GM12873 (cell line): ENCODE data around the gene TUG1.

ENCODE experiments used
- TF ChIP-seq, protein P1 (sequence below): IDR thresholded peaks from 2 replicates; pipeline ENCODE4 v1.5.1; 2012; ENCODE audit warnings: low read depth, mild to moderate bottlenecking, moderate library complexity, low read length, control low read depth; ENCODE audit not compliant: insufficient read depth; ENCODE audit errors: missing control alignments

The TUG1 gene

DNA sequence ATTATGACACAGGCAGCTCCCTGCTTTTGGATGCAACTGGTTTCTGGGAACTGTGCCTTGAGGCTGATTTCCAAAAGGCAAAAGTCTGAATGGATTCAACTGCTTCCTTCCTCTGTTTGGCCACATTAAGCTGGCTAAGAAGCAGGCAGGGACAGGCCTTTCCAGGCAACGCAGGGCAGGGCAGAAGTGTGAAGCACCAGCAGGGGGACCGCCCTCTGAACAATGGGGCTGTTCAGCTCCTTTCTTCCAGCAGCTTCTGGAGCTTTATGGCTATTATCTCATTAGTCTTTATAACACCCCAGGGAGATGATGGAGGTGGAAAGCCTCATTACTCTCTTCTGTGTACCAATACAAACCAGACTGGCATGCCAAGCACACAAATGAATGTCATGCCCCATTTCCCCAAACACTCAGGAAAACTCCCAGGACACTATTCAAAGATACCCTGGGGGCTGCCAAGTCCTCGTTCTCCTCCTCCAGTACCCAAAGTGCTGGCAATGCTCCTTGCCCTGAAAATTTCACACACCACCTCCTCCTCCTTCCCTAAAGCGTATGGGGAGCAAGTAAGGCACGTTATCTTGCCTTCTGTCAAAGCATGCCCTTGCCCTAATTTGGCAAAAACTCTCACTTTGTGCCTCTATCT is 21.8 kb upstream of the TUG1 start:
- TF ChIP-seq, protein P1, sequence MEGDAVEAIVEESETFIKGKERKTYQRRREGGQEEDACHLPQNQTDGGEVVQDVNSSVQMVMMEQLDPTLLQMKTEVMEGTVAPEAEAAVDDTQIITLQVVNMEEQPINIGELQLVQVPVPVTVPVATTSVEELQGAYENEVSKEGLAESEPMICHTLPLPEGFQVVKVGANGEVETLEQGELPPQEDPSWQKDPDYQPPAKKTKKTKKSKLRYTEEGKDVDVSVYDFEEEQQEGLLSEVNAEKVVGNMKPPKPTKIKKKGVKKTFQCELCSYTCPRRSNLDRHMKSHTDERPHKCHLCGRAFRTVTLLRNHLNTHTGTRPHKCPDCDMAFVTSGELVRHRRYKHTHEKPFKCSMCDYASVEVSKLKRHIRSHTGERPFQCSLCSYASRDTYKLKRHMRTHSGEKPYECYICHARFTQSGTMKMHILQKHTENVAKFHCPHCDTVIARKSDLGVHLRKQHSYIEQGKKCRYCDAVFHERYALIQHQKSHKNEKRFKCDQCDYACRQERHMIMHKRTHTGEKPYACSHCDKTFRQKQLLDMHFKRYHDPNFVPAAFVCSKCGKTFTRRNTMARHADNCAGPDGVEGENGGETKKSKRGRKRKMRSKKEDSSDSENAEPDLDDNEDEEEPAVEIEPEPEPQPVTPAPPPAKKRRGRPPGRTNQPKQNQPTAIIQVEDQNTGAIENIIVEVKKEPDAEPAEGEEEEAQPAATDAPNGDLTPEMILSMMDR = no peak

DNA sequence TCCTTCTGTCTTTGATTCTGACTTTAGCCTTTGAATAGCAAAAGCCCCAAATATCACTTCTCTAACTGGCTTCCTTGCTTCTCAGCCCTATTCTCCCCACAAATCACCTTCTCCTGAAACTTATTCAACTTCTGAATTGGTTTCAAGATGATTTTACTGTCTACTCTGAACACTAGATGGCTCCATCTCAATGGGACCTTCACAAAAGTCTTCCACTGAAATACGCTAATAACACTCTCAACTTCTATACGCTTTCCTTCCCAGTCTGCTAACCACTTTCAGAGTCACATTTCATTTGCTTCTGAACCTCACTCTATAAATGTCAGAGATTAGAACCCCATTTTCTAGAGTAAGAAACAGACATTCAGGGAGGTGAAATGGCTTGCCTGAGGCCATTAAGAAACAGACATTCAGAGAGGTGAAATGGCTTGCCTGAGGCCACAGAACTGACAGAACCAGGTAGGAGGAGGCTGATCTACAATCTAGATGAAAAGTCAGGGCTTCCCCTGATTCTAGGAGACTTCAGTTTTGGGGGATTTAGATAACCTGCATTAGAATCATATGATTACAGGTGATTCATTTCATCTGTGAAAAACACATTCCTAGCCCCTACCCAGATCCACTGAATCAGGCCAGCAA is 21.1 kb upstream of the TUG1 start:
- TF ChIP-seq, protein P1 = peak; percentile 42

DNA sequence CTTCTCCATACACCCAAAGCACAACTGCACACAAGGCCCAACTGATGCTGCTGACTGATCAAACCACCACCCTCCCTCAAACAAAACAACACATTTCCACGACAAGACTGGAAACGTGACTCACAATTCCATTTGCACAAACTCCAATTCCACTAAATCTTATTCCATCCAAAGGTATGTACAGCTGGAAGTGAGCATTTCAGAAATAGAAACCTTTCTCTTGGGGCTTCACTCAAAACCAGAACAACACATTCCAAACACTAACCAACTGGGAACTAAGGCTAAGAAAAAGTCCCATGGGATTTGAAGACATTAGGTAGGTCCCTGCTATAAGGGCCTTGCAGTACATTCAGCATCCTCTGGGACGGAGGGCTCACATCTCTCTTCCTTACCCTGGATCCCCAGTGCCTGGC is 20.1 kb upstream of the TUG1 start:
- TF ChIP-seq, protein P1 = no peak

DNA sequence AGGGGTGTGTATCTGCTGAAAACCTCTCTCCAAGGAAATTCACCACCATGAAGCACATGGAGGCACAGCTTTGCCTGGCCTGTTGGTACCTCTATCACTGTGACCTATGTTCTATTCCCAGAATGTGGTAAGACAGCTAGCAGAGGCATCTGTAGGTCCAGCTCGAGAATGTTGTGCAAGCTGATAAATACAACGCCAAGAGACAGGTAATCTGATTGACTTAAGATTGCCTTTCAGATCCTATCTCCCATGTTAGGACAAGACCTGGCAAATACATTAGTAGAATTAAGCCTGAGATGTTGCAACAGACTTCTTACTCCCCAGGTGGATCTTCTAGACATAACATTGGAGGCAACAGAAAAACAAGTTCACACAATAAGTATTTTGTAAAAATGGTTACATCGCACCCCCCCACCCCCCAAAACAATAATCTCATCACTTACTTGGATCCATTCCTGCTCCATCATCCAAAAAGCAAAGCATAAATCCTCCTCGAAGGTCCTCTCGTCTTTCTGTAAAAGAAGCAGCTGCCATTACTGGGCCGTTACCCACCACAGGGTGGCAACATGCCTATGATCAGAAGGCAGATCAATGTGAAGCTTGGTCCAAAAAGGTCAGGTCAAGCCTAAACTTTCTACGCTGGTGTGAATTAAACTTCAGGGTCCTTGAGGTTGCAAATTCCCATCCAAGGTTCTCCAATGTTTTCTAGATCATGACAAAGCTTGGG is 19.0 kb upstream of the TUG1 start:
- TF ChIP-seq, protein P1 = no peak

DNA sequence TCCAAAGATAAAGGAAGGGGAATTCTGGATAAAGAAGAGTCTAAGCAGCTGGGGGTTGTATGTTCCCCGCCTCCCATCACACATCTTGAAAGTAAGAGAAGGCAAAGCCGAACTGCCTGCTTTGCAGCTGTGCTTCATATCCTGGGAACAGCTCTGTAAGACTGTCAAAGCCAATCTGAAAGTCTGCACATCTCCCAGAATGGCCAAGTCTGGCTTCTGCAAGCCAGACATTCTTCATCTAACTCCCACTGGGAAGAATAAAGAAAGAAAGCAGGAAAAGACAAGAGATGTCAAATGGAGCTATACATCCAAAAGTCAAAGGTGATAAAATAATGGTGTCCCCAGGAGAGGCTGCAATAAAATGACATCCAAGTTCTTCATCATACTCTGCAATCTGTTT is 15.9 kb upstream of the TUG1 start:
- TF ChIP-seq, protein P1 = no peak

DNA sequence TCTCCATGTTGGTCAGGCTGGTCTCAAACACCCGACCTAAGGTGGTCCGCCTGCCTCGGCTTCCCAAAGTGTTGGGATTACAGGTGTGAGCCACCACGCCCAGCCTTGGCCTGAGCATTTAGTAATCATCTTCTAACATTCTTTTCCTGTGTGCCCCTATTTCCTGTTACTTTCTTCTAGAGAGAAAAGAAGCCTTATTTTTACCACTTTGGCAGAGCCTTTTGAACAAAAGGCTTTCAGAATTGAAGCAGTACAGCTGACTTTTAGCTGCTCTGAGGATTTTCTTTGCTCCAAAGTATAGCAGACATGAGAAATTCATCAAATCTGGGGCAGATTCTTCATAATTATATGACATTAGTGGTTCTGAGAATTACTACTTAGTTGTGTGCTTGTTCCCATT is 13.9 kb upstream of the TUG1 start:
- TF ChIP-seq, protein P1 = no peak

DNA sequence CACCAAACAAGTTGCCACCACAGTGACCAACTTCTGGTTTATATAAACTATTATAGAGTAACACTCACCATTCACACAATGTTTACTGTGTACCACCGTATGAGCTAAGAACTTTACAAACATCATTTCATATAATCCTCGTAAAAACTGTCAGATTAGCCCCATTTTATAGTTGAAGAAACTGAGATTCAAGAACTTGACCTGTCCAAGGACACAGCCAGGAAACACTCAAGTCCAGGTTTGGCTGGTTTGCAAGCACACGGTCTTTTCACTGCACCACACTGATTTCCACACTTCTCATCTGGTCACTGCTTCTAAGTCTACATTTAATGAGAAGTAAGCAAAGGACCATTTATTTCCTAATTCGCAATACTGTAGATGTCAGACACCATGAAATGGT is 4.2 kb upstream of the TUG1 start:
- TF ChIP-seq, protein P1 = no peak
